ENCODE data around the gene ANKRD63. TPM values are rescaled to one million over a fixed set of nuclear protein-coding genes. Genes with fewer than 3 reads are reported as not detected.

Gene ANKRD63
- total RNA-seq, 1 experiment from 2014 or later = 0.72 TPM

DNA sequence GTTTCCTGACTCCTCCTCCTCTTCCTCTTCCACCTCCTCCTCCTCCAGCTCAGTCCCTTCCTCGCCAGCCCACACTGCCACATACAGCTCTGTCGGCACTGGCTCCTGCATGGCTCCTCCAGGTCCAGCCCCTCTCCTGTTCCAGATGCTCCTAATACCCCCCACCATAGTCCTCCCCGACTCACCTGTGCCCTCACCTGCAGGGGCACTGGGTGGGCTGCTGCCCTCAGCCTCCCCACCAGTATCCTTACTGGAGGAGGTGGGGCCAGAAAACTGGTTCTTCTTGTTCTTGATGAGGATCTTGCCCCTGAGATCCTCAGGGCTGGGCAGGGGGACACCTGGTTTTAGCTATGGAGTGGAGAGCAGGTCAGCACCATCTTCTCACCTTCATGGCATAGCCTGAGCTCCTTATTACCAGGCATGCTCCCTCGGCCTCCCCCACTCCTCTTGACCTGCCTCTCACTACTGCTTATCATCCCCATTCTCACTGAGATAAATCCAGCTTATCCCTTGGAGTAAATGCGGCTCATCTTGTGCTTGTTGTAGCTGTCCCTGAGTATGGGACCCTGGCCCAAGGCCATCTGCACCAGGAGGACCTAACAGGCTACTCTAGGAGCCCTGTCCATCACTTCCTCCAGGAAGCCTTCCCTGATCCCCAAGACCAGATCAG is 13.8 kb upstream of the ANKRD63 start:
- intact Hi-C loops (cut with micrococcal nuclease; ENCODE audit: unreplicated experiment) (no loop called here), in situ Hi-C loops (cut with HindIII; ENCODE audit: low pct_unique_long_range_greater_than_20kb, low sequenced_read_pairs) (no loop called here)
- CTCF ChIA-PET = no interaction called here
- POLR2A ChIA-PET = no interaction called here
- H3K4me3 ChIP-seq (ENCODE audit: low read depth in 2 of 2, low read length in 2 of 2) = no peak overlapping the region
- DNase-seq (ENCODE audit: low read depth, low spot score) = no peak
- no peaks in the 10 kb centered on the region for H3K4me1 ChIP-seq (ENCODE audit: control insufficient read depth, insufficient read depth, low read length)
- TF ChIP-seq, protein P1, sequence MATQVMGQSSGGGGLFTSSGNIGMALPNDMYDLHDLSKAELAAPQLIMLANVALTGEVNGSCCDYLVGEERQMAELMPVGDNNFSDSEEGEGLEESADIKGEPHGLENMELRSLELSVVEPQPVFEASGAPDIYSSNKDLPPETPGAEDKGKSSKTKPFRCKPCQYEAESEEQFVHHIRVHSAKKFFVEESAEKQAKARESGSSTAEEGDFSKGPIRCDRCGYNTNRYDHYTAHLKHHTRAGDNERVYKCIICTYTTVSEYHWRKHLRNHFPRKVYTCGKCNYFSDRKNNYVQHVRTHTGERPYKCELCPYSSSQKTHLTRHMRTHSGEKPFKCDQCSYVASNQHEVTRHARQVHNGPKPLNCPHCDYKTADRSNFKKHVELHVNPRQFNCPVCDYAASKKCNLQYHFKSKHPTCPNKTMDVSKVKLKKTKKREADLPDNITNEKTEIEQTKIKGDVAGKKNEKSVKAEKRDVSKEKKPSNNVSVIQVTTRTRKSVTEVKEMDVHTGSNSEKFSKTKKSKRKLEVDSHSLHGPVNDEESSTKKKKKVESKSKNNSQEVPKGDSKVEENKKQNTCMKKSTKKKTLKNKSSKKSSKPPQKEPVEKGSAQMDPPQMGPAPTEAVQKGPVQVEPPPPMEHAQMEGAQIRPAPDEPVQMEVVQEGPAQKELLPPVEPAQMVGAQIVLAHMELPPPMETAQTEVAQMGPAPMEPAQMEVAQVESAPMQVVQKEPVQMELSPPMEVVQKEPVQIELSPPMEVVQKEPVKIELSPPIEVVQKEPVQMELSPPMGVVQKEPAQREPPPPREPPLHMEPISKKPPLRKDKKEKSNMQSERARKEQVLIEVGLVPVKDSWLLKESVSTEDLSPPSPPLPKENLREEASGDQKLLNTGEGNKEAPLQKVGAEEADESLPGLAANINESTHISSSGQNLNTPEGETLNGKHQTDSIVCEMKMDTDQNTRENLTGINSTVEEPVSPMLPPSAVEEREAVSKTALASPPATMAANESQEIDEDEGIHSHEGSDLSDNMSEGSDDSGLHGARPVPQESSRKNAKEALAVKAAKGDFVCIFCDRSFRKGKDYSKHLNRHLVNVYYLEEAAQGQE (IDR thresholded peaks at IDR 0.05; ENCODE audit: insufficient read depth in 1 of 2, low read depth in 2 of 2, low read length in 1 of 2) = no peak
- TF ChIP-seq TCF7L2 (IDR thresholded peaks at IDR 0.05; ENCODE audit: low read depth, low read length) (no peak), SIN3A (IDR thresholded peaks at IDR 0.05; ENCODE audit: borderline replicate concordance, insufficient read depth, low read depth, low read length) (no peak), POLR2AphosphoS5 (IDR thresholded peaks at IDR 0.05; ENCODE audit: low read depth, low read length) (no peak), CTCF (IDR thresholded peaks at IDR 0.05) (no peak)
- H3K27me3 ChIP-seq (ENCODE audit: control insufficient read depth, insufficient read depth, low read length) = no peaks in the 10 kb centered on the region
- no peak for ATAC-seq
- H3K9me3 ChIP-seq (ENCODE audit: control insufficient read depth, insufficient read depth, low read depth, low read length) = peaks cover 6% of the 10 kb centered on the region; the same call in 1 of the 2 replicates
- H3K27ac ChIP-seq (ENCODE audit: low read length) = no peak overlapping the region
- no TSS peak for BruUV-seq (replicated peaks)
- no peaks in the 10 kb centered on the region for H3K36me3 ChIP-seq (ENCODE audit: control insufficient read depth, insufficient read depth, low read length)

- POLR2A ChIA-PET = no interaction called here
- Histone ChIP-seq H3K27ac (ENCODE audit: low read length) (no peak overlapping the region), H3K36me3 (ENCODE audit: control insufficient read depth, insufficient read depth, low read length) (no peaks in the 10 kb centered on the region), H3K9me3 (ENCODE audit: control insufficient read depth, insufficient read depth, low read depth, low read length) (peaks cover 6% of the 10 kb centered on the region; the same call in 1 of the 2 replicates), H3K27me3 (ENCODE audit: control insufficient read depth, insufficient read depth, low read length) (no peaks in the 10 kb centered on the region), H3K4me1 (ENCODE audit: control insufficient read depth, insufficient read depth, low read length) (no peaks in the 10 kb centered on the region), H3K4me3 (ENCODE audit: low read depth in 2 of 2, low read length in 2 of 2) (no peak overlapping the region)
- no TSS peak for BruUV-seq (replicated peaks)
- no peak for ATAC-seq
- in situ Hi-C loops (cut with HindIII; ENCODE audit: low pct_unique_long_range_greater_than_20kb, low sequenced_read_pairs) = no loop called here
- intact Hi-C loops (cut with micrococcal nuclease; ENCODE audit: unreplicated experiment) = no loop called here
- CTCF ChIA-PET = interaction anchor here (1.2 kb wide), 1 partner anchor 13 kb away, joined by 4 read pairs; no protein-coding TSS in a partner anchor
- TF ChIP-seq, protein P1 (IDR thresholded peaks at IDR 0.05; ENCODE audit: insufficient read depth in 1 of 2, low read depth in 2 of 2, low read length in 1 of 2) = no peak
- TF ChIP-seq TCF7L2 (IDR thresholded peaks at IDR 0.05; ENCODE audit: low read depth, low read length) (no peak), CTCF (IDR thresholded peaks at IDR 0.05) (no peak), POLR2AphosphoS5 (IDR thresholded peaks at IDR 0.05; ENCODE audit: low read depth, low read length) (no peak), SIN3A (IDR thresholded peaks at IDR 0.05; ENCODE audit: borderline replicate concordance, insufficient read depth, low read depth, low read length) (no peak)
- no peak for DNase-seq (ENCODE audit: low read depth, low spot score)
Observed at GRCh38 chr15:40295877-40296560, 13.2 kb upstream of the ANKRD63 start.
